Neural progenitor cell (in vitro differentiated cells): ENCODE measurements around the gene SERINC4. TPM values are rescaled to one million over a fixed set of nuclear protein-coding genes. Genes with fewer than 3 reads are reported as not detected.
"Not testable (repeated sequence)": the region's sequence is repeated elsewhere in the genome, so short reads cannot be mapped to it uniquely, and the experiment has no call there.

ENCODE experiments used
- DNase-seq: peaks from one replicate; pipeline ENCODE4 v3.0.0-alpha.2; 2016; ENCODE audit warnings: low spot score
- H2AFZ ChIP-seq: fragments of 200-600 bp; sonication (generic); replicated peaks from 2 replicates; pipeline ENCODE4 v1.6.1; 2016; ENCODE audit warnings: antibody characterized with exemption
- H3F3A ChIP-seq: fragments of 200-600 bp; sonication (generic); 2 replicates; pipeline ENCODE4 v1.6.1; 2016; ENCODE audit warnings: antibody characterized with exemption, low read depth
- H3K27ac ChIP-seq: fragments of 200-600 bp; sonication (generic); 2 replicates; pipeline ENCODE4 v1.5.1; 2016; ENCODE audit warnings: mild to moderate bottlenecking
- H3K27me3 ChIP-seq: fragments of 200-600 bp; sonication (generic); 2 replicates; pipeline ENCODE4 v1.6.1; 2016; ENCODE audit warnings: mild to moderate bottlenecking, moderate library complexity
- H3K36me3 ChIP-seq: fragments of 200-600 bp; sonication (generic); 2 replicates; pipeline ENCODE4 v1.5.1; 2016
- H3K4me1 ChIP-seq: fragments of 200-600 bp; sonication (generic); 2 replicates; pipeline ENCODE4 v1.6.1; 2016; ENCODE audit warnings: mixed run types
- H3K4me2 ChIP-seq: fragments of 200-600 bp; sonication (generic); 2 replicates; pipeline ENCODE4 v1.6.1; 2016
- H3K4me3 ChIP-seq: fragments of 200-600 bp; sonication (generic); 2 replicates; pipeline ENCODE4 v1.5.1; 2016
- H3K79me2 ChIP-seq: fragments of 200-600 bp; sonication (generic); 2 replicates; pipeline ENCODE4 v1.6.1; 2016; ENCODE audit warnings: low read depth
- H3K9ac ChIP-seq: fragments of 200-600 bp; sonication (generic); 2 replicates; pipeline ENCODE4 v1.6.1; 2016
- H3K9me3 ChIP-seq: fragments of 200-600 bp; sonication (generic); 2 replicates; pipeline ENCODE4 v1.5.1; 2016; ENCODE audit warnings: low read depth
- H4K20me1 ChIP-seq: fragments of 200-600 bp; sonication (generic); 2 replicates; pipeline ENCODE4 v1.6.1; 2016; ENCODE audit warnings: low read depth
- H3K27ac Mint-ChIP-seq: 3 replicates; pipeline ENCODE4 v1.8.0; 2021; ENCODE audit warnings: mixed read lengths
- H3K27me3 Mint-ChIP-seq: 2 replicates; pipeline ENCODE4 v1.8.0; 2022; ENCODE audit warnings: low read depth, mild to moderate bottlenecking, inconsistent platforms, moderate library complexity, mixed read lengths; ENCODE audit not compliant: insufficient read depth
- H3K36me3 Mint-ChIP-seq: 3 replicates; pipeline ENCODE4 v1.8.0; 2021; ENCODE audit warnings: mixed read lengths
- H3K4me1 Mint-ChIP-seq: 3 replicates; pipeline ENCODE4 v1.8.0; 2021; ENCODE audit warnings: mixed read lengths
- H3K4me3 Mint-ChIP-seq: 3 replicates; pipeline ENCODE4 v1.8.0; 2021; ENCODE audit warnings: mild to moderate bottlenecking, moderate library complexity, mixed read lengths
- H3K9me3 Mint-ChIP-seq: 3 replicates; pipeline ENCODE4 v1.8.0; 2020; ENCODE audit warnings: mixed read lengths
- EZH2 ChIP-seq: fragments of 200-600 bp; sonication (generic); IDR thresholded peaks from 2 replicates; pipeline ENCODE4 v1.6.1; 2017; ENCODE audit warnings: antibody characterized with exemption, mild to moderate bottlenecking, moderate library complexity
- EZH2phosphoT487 ChIP-seq: fragments of 200-600 bp; sonication (generic); IDR thresholded peaks from 2 replicates; pipeline ENCODE4 v1.6.1; 2017; ENCODE audit warnings: antibody characterized with exemption
- total RNA-seq: library from RNA; depleted of rRNA; stranded (reverse); fragments of >200 nt; gene quantifications from 2 replicates; pipeline ENCODE4 v1.2.3, GENCODE V29; 2015; ENCODE audit warnings: low replicate concordance
- TF ChIP-seq, protein P1 (sequence below): fragments of 200-600 bp; sonication (generic); IDR thresholded peaks from 2 replicates; pipeline ENCODE4 v1.5.1; 2017; ENCODE audit warnings: antibody characterized with exemption, mild to moderate bottlenecking

SERINC4 gene
- total RNA-seq, 1 donor from 2014 or later = not detected

DNA sequence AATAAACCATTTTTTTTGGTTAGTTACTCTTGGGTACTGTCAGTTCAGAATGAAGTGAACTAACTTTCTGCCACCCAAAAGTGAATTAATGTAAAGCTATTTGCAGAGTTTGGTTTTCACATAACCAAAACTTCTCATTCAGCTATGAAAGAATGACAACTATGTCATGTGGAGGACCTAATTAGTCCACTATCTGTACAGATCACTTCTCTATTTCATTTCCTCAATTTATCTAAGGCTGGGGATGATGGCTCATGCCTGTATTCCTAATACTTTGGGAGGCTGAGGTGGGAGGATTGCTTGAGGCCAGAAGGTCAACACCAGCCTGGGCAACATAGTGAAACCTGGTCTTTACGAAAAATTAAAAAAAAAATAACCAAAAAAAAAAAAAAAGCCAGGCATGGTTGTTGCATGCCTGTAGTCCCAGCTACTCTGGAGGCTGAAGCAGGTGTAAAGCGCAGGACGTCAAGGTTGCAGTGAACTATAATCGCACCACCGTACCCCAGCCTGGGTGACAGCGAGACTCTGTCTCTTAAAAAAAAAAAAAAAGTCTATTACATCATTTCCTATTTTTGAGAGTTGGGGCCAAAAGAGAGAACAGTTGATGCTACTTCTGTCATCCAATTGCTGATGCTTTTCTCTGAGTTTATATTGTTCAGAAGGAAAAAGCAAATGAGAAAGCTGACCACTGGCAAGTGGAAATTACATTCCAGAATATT lies 9.1 kb upstream of the SERINC4 start:
- no peak for TF ChIP-seq EZH2phosphoT487
- TF ChIP-seq, protein P1, sequence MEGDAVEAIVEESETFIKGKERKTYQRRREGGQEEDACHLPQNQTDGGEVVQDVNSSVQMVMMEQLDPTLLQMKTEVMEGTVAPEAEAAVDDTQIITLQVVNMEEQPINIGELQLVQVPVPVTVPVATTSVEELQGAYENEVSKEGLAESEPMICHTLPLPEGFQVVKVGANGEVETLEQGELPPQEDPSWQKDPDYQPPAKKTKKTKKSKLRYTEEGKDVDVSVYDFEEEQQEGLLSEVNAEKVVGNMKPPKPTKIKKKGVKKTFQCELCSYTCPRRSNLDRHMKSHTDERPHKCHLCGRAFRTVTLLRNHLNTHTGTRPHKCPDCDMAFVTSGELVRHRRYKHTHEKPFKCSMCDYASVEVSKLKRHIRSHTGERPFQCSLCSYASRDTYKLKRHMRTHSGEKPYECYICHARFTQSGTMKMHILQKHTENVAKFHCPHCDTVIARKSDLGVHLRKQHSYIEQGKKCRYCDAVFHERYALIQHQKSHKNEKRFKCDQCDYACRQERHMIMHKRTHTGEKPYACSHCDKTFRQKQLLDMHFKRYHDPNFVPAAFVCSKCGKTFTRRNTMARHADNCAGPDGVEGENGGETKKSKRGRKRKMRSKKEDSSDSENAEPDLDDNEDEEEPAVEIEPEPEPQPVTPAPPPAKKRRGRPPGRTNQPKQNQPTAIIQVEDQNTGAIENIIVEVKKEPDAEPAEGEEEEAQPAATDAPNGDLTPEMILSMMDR = no peak
- no peak for TF ChIP-seq EZH2
- Histone ChIP-seq H3F3A (peaks cover 20% of the 10 kb centered on the region), H2AFZ (no peak overlapping the region), H3K4me3 (no peak overlapping the region), H3K27ac (no peak overlapping the region), H3K4me1 (no peaks in the 10 kb centered on the region), H3K9ac (no peak overlapping the region), H3K9me3 (no peaks in the 10 kb centered on the region), H3K27me3 (no peaks in the 10 kb centered on the region), H4K20me1 (no peaks in the 10 kb centered on the region), H3K4me2 (no peak overlapping the region), H3K79me2 (no peaks in the 10 kb centered on the region), H3K36me3 (peaks cover 19% of the 10 kb centered on the region)
- no peak for DNase-seq
- peaks cover 2% of the 10 kb centered on the region for H3K27me3 Mint-ChIP-seq
- H3K27ac Mint-ChIP-seq = no peak overlapping the region
- H3K4me3 Mint-ChIP-seq = no peak overlapping the region
- no peaks in the 10 kb centered on the region for H3K4me1 Mint-ChIP-seq
- H3K9me3 Mint-ChIP-seq = no peaks in the 10 kb centered on the region
- H3K36me3 Mint-ChIP-seq = peaks cover 32% of the 10 kb centered on the region

DNA sequence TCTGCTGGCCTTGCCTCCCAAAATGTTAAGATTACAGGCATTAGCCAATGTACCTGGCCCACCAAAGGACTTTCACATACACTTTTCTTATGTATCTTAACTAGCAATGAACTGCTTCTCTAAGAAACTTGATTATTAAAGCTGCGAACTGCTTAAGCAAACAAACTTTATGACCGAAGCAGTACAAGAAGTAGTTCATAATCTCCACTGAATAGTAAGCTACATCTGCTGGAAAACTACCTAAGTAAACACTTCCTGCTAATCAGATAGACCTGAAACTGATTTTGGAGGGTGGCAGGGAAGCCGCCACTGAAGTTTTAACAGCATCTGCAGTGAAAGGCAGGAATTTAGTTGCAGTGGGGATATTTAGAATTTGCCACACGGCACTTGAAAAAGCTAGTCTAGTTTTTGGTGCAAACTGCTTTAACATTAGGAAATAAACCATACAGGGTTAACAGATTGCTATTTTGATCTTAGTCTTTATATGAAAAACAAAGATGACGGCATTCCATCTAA lies 8.5 kb upstream of the SERINC4 start:
- H3K79me2 ChIP-seq = no peaks in the 10 kb centered on the region
- no peaks in the 10 kb centered on the region for H3K27me3 ChIP-seq
- Mint-ChIP-seq H3K27me3 (peaks cover 2% of the 10 kb centered on the region), H3K4me3 (no peak overlapping the region), H3K27ac (no peak overlapping the region), H3K9me3 (no peaks in the 10 kb centered on the region), H3K36me3 (peaks cover 32% of the 10 kb centered on the region), H3K4me1 (no peaks in the 10 kb centered on the region)
- H3K9me3 ChIP-seq = no peaks in the 10 kb centered on the region
- H3K36me3 ChIP-seq = peaks cover 19% of the 10 kb centered on the region
- no peak overlapping the region for H3K4me3 ChIP-seq
- peaks cover 22% of the 10 kb centered on the region for H3F3A ChIP-seq
- no peak overlapping the region for H3K9ac ChIP-seq
- no peak for DNase-seq
- TF ChIP-seq, protein P1 = no peak
- TF ChIP-seq EZH2phosphoT487 (no peak), EZH2 (no peak)
- no peaks in the 10 kb centered on the region for H4K20me1 ChIP-seq
- no peaks in the 10 kb centered on the region for H3K4me1 ChIP-seq
- no peak overlapping the region for H3K4me2 ChIP-seq
- H3K27ac ChIP-seq = no peak overlapping the region
- H2AFZ ChIP-seq = no peak overlapping the region

DNA sequence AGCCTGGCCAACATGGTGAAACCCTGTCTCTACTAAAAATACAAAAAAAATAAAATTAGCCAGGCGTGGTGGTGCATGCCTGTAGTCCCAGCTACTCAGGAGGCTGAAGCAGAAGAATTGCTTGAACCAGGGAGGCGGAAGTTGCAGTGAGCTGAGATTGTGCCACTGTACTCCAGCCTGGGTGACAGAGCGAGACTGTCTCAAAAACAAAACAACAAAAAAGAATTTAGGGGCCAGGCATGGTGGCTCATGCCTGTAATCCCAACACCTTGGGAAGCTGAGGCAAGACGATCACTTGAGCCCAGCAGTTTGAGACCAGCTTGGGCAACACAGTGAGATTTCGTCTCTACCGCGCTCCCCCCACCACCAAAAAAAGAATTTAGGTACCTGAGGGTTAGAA lies 2.7 kb upstream of the SERINC4 start:
- DNase-seq, H2AFZ ChIP-seq, H3K27me3 ChIP-seq, H3K27me3 Mint-ChIP-seq, H3K4me2 ChIP-seq, H3K27ac Mint-ChIP-seq, H3K36me3 ChIP-seq, H3K9ac ChIP-seq, H3K4me3 Mint-ChIP-seq, H3K4me3 ChIP-seq, H4K20me1 ChIP-seq, H3K9me3 ChIP-seq, H3K9me3 Mint-ChIP-seq, H3K27ac ChIP-seq: not testable (repeated sequence)
- Histone ChIP-seq H3K4me1 (peaks cover 18% of the 10 kb centered on the region), H3F3A (peaks cover 67% of the 10 kb centered on the region), H3K79me2 (peaks cover 18% of the 10 kb centered on the region)
- Mint-ChIP-seq H3K36me3 (peaks cover 29% of the 10 kb centered on the region), H3K4me1 (peaks cover 30% of the 10 kb centered on the region)
